Endothelial cell of umbilical vein (primary cell): Measurements from ENCODE around the gene ATP10A. TPM values are rescaled to one million over a fixed set of nuclear protein-coding genes. Genes with fewer than 3 reads are reported as not detected.

Experiments used
- BruUV-seq: library from RNA; stranded (reverse); fragments of 400-500 nt; replicated peaks from 2 replicates; lab custom pipeline; 2021; lab: Mats Ljungman, UMichigan
- CTCF ChIA-PET: fragments of 300-600, 350-600 bp; sonication (Branson Sonifier 250); formaldehyde crosslinking; loops from one replicate; lab custom pipeline; 2021; ENCODE audit warnings: antibody characterized with exemption, inconsistent platforms; lab: Charles Lee
- POLR2A ChIA-PET: fragments of 300-600, 350-600 bp; sonication (Branson Sonifier 250); formaldehyde crosslinking; loops from one replicate; lab custom pipeline; 2021; ENCODE audit warnings: antibody characterized with exemption, inconsistent platforms; lab: Charles Lee
- DNase-seq: peaks from one replicate; pipeline ENCODE4 v3.0.0-alpha.2; 2011; ENCODE audit warnings: low read depth, low spot score
- FAIRE-seq: peaks from 2 replicates; lab custom pipeline; 2011; peaks lifted over from hg19 to GRCh38; lab: Jason Lieb, UNC
- H2AFZ ChIP-seq: 2 replicates; pipeline ENCODE4 v1.6.0; 2012; ENCODE audit warnings: low read depth, low read length, control low read depth, inconsistent platforms
- H3K27ac ChIP-seq: 2 replicates; pipeline ENCODE4 v1.5.1; 2011; ENCODE audit warnings: low read depth, mild to moderate bottlenecking, control low read depth, low read length, moderate library complexity; ENCODE audit not compliant: insufficient read depth
- H3K27me3 ChIP-seq, 2 experiments: 2 replicates each; pipeline versions ENCODE4 v1.6.0 to v1.6.1; 2011; ENCODE audit warnings: low read length in 2 of 2, mixed read lengths in 1 of 2; ENCODE audit not compliant: control insufficient read depth in 2 of 2, insufficient read depth in 2 of 2
- H3K36me3 ChIP-seq, 2 experiments: 2 replicates in 1 of 2; 3 replicates in 1 of 2; pipeline ENCODE4 v1.5.1; 2011; ENCODE audit warnings: low read length in 2 of 2, mild to moderate bottlenecking in 1 of 2, moderate library complexity in 1 of 2; ENCODE audit not compliant: control insufficient read depth in 2 of 2, insufficient read depth in 2 of 2; ENCODE audit errors: extremely low read depth in 1 of 2
- H3K4me1 ChIP-seq: 3 replicates; pipeline ENCODE4 v1.5.1; 2011; ENCODE audit warnings: mild to moderate bottlenecking, low read length; ENCODE audit not compliant: control insufficient read depth, insufficient read depth; ENCODE audit errors: extremely low read depth
- H3K4me2 ChIP-seq: 2 replicates; pipeline ENCODE4 v1.6.1; 2011; ENCODE audit warnings: low read length, control low read depth, mixed read lengths; ENCODE audit not compliant: insufficient read depth
- H3K4me3 ChIP-seq, 3 experiments: fragments of 200-600 bp in 1 of 3; sonication (generic), shearing (Covaris generic) in 1 of 3; replicated peaks in 1 of 3; 2 replicates each; pipeline ENCODE4 v1.5.1; 2011 to 2016; ENCODE audit warnings: control low read depth in 3 of 3, low read length in 3 of 3, mild to moderate bottlenecking in 2 of 3, inconsistent platforms in 1 of 3, low read depth in 1 of 3, moderate library complexity in 1 of 3; ENCODE audit not compliant: insufficient read depth in 1 of 3
- H3K79me2 ChIP-seq: 2 replicates; pipeline ENCODE4 v1.6.0; 2012; ENCODE audit warnings: low read length, inconsistent platforms; ENCODE audit not compliant: control insufficient read depth, insufficient read depth
- H3K9ac ChIP-seq: replicated peaks from 2 replicates; pipeline ENCODE3; 2011; ENCODE audit warnings: low read length, control low read depth; ENCODE audit not compliant: insufficient read depth; ENCODE audit errors: extremely low read depth
- H3K9me1 ChIP-seq: replicated peaks from 3 replicates; pipeline ENCODE4 v1.6.0; 2011; ENCODE audit warnings: mild to moderate bottlenecking, low read length; ENCODE audit not compliant: control insufficient read depth, insufficient read depth; ENCODE audit errors: extremely low read depth
- H3K9me3 ChIP-seq: replicated peaks from 2 replicates; pipeline ENCODE4 v1.5.1; 2012; ENCODE audit warnings: low read length, inconsistent platforms; ENCODE audit not compliant: control insufficient read depth, insufficient read depth
- H4K20me1 ChIP-seq: replicated peaks from 2 replicates; pipeline ENCODE3; 2011; ENCODE audit warnings: mild to moderate bottlenecking, low read length; ENCODE audit not compliant: control insufficient read depth, insufficient read depth; ENCODE audit errors: extremely low read depth
- EZH2 ChIP-seq: IDR thresholded peaks from 2 replicates; pipeline ENCODE4 v1.6.1; 2012; ENCODE audit warnings: borderline replicate concordance, low read depth, mild to moderate bottlenecking, moderate library complexity, low read length, inconsistent platforms; ENCODE audit not compliant: severe bottlenecking
- FOS ChIP-seq: IDR thresholded peaks from 2 replicates; pipeline ENCODE4 v1.6.1; 2011; ENCODE audit warnings: mild to moderate bottlenecking, low read length, moderate library complexity, borderline replicate concordance; ENCODE audit not compliant: insufficient read depth
- GATA2 ChIP-seq: IDR thresholded peaks from 2 replicates; pipeline ENCODE4 v1.7.0; 2011; ENCODE audit warnings: low read depth, mild to moderate bottlenecking, moderate library complexity, mixed read lengths, low read length; ENCODE audit not compliant: insufficient read length, insufficient read depth
- JUN ChIP-seq: IDR thresholded peaks from 2 replicates; pipeline ENCODE4 v1.6.1; 2011; ENCODE audit warnings: borderline replicate concordance, low read depth; ENCODE audit not compliant: insufficient read length, insufficient read depth
- MYC ChIP-seq: IDR thresholded peaks from one replicate; pipeline ENCODE4 v1.6.1; 2011; ENCODE audit warnings: mild to moderate bottlenecking, low read depth, low read length
- POLR2A ChIP-seq: IDR thresholded peaks from 2 replicates; pipeline ENCODE4 v1.6.1; 2012; ENCODE audit warnings: low read depth, mild to moderate bottlenecking, control low read depth, low read length
- POLR2AphosphoS5 ChIP-seq: IDR thresholded peaks from 2 replicates; pipeline ENCODE4 v1.6.1; 2012; ENCODE audit warnings: low read depth, mild to moderate bottlenecking, control low read depth, low read length, moderate library complexity; ENCODE audit not compliant: insufficient read depth
- dilution Hi-C: fragments of 300-500 bp; cut with MboI; formaldehyde crosslinking; loops from one replicate; pipeline ENCODE4 v1.15.0; 2019; ENCODE audit warnings: low sequenced_read_pairs; ENCODE audit not compliant: extremely low pct_ligation_motif_present
- intact Hi-C: fragments of 100-400 bp; cut with micrococcal nuclease; formaldehyde crosslinking; loops from one replicate; pipeline ENCODE4 v1.10.0; 2022
- polyA plus RNA-seq, 4 experiments: library from polyadenylated mRNA; depleted of rRNA in 3 of 4; stranded (reverse) in 3 of 4; unstranded in 1 of 4; fragments of >200 nt; gene quantifications; 2 replicates each; pipeline versions ENCODE4 v1.2.1 to v1.2.3, GENCODE V29; 2011 to 2012; ENCODE audit warnings: missing spikeins in 1 of 4
- total RNA-seq: library from RNA; stranded (reverse); gene quantifications from 2 replicates; pipeline ENCODE4 v1.2.3, GENCODE V29; 2021
- TF ChIP-seq, protein P1 (sequence below), 2 donors: IDR thresholded peaks; 1 replicate in 1 of 2; 2 replicates in 1 of 2; pipeline ENCODE4 v1.5.1; 2011; ENCODE audit warnings: low read length in 2 of 2, mild to moderate bottlenecking in 2 of 2, moderate library complexity in 2 of 2, control low read depth in 1 of 2, inconsistent platforms in 1 of 2, low read depth in 1 of 2; ENCODE audit not compliant: insufficient read depth in 1 of 2; ENCODE audit errors: extremely low read depth in 1 of 2
- TF ChIP-seq, protein P2 (sequence below): IDR thresholded peaks from 2 replicates; pipeline ENCODE4 v1.6.1; 2011; ENCODE audit not compliant: insufficient read depth, insufficient read length

The ATP10A gene
- total and polyA plus RNA-seq, 2 donors (not counting 3 experiments of a cell fraction or from before 2014, with no cell fraction given), result not detected

DNA sequence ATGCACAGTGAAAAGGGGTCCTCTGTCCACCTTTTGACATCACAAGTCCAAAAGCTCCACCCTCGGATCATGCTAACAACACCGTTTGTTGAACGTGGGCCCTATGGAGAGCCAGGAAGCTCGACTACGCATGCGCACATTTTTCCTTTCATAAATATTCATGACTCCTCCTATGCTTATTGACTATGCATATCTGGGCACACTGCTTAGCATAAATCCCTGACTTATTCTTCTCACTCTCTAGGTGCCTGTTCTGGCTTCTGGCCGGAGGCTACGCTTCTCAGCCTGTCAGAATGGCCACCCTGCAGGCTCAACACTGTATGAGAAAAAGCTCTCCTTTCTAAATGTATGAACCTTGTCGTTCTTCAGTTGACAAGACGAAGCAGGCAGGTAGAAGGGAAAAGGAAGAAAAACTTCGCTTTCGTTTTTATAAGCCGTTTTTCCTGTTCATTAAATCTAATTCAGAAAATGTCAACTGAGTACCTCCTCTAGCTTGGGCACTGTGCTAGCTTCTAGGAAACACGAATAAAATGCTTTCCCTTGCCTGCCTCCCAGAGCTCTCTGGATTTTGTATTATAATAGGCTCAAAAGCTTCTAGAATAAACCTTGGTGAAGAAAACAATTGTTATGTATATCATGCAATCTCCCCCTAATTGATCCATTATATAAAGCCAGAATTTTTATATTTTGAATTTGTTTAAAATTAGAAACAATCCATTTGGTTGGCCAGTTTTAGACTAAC lies 207.7 kb downstream of the ATP10A start:
- CTCF ChIA-PET, result no interaction called here
- no peak for FAIRE-seq
- intact Hi-C loops, result no loop called here

More for the DNA sequence above, 207.7 kb downstream of the ATP10A start:
- Histone ChIP-seq H3K4me2 (no peak overlapping the region), H3K36me3 (no peaks in the 10 kb centered on the region), H3K4me1 (no peaks in the 10 kb centered on the region), H4K20me1 (no peaks in the 10 kb centered on the region), H3K27ac (no peak overlapping the region), H3K79me2 (no peaks in the 10 kb centered on the region), H2AFZ (no peak overlapping the region), H3K4me3 (no peak overlapping the region), H3K9me3 (peaks cover 11% of the 10 kb centered on the region), H3K27me3 (no peaks in the 10 kb centered on the region), H3K9me1 (no peaks in the 10 kb centered on the region), H3K9ac (no peak overlapping the region)
- no peak for DNase-seq
- POLR2A ChIA-PET, result no interaction called here
- no peak for TF ChIP-seq FOS
- TF ChIP-seq, protein P1, sequence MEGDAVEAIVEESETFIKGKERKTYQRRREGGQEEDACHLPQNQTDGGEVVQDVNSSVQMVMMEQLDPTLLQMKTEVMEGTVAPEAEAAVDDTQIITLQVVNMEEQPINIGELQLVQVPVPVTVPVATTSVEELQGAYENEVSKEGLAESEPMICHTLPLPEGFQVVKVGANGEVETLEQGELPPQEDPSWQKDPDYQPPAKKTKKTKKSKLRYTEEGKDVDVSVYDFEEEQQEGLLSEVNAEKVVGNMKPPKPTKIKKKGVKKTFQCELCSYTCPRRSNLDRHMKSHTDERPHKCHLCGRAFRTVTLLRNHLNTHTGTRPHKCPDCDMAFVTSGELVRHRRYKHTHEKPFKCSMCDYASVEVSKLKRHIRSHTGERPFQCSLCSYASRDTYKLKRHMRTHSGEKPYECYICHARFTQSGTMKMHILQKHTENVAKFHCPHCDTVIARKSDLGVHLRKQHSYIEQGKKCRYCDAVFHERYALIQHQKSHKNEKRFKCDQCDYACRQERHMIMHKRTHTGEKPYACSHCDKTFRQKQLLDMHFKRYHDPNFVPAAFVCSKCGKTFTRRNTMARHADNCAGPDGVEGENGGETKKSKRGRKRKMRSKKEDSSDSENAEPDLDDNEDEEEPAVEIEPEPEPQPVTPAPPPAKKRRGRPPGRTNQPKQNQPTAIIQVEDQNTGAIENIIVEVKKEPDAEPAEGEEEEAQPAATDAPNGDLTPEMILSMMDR (IDR thresholded peaks at IDR 0.05; ENCODE audit: extremely low read depth in 1 of 2, insufficient read depth in 1 of 2, low read depth in 1 of 2, low read length in 2 of 2), result no peak
- TF ChIP-seq POLR2AphosphoS5, result no peak
- TF ChIP-seq, protein P2, sequence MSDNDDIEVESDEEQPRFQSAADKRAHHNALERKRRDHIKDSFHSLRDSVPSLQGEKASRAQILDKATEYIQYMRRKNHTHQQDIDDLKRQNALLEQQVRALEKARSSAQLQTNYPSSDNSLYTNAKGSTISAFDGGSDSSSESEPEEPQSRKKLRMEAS, result no peak
- TF ChIP-seq EZH2, result no peak
- TF ChIP-seq POLR2A, result no peak
- no peak for TF ChIP-seq MYC
- TF ChIP-seq GATA2, result no peak
- no peak for TF ChIP-seq JUN
- no TSS peak for BruUV-seq
- dilution Hi-C loops, result no loop called here
